NCI-H2196 treated with DMSO at 0.1 percent for 48 hours (cell line): ENCODE results near the gene TEX13B.
"Not testable (repeated sequence)": the region's sequence is repeated elsewhere in the genome, so short reads cannot be mapped to it uniquely, and the experiment has no call there.

Experiments used
- DNase-seq: peaks from one replicate; lab custom pipeline; 2025; ENCODE audit not compliant: unreplicated experiment; lab: John Stamatoyannopoulos, UW

The TEX13B gene

GRCh38 chrX:107982356-107982755 is at the start of gene TEX13B:
Gene TEX13B, minus strand, starts transcription at chrX:107982370. Its CDS starts 243 bp downstream, at chrX:107982127.
- no peak for DNase-seq

- DNase-seq: no peak
These were observed 48.0 kb upstream of the TEX13B start for GRCh38 chrX:108029928-108030711.

GRCh38 chrX:108028854-108029253 is 46.7 kb upstream of the TEX13B start:
- no peak for DNase-seq

GRCh38 chrX:108025954-108026600 is 43.9 kb upstream of the TEX13B start:
- no peak for DNase-seq

GRCh38 chrX:108025376-108025775 is 43.2 kb upstream of the TEX13B start:
- no peak for DNase-seq

GRCh38 chrX:108022491-108023089 is 40.4 kb upstream of the TEX13B start:
- no peak for DNase-seq

GRCh38 chrX:108020631-108021030 is 38.5 kb upstream of the TEX13B start:
- no peak for DNase-seq

GRCh38 chrX:108019382-108019875 is 37.3 kb upstream of the TEX13B start:
- DNase-seq: no peak

- DNase-seq: no peak
These were observed 36.6 kb upstream of the TEX13B start for GRCh38 chrX:108018656-108019381.

- peak; percentile 34 for DNase-seq
These were observed 19.1 kb upstream of the TEX13B start for GRCh38 chrX:108001218-108001814.

- no peak for DNase-seq
These were observed 18.6 kb upstream of the TEX13B start for GRCh38 chrX:108000751-108001150.

- DNase-seq: no peak
These were observed 14.0 kb upstream of the TEX13B start for GRCh38 chrX:107996124-107996523.

- DNase-seq: no peak
These were observed 2.9 kb upstream of the TEX13B start for GRCh38 chrX:107985033-107985432.

GRCh38 chrX:107979534-107979933 is 2.6 kb downstream of the TEX13B start:
- no peak for DNase-seq

GRCh38 chrX:107978707-107979307 is 3.4 kb downstream of the TEX13B start:
- DNase-seq: no peak

- DNase-seq: no peak
These were observed 4.1 kb downstream of the TEX13B start for GRCh38 chrX:107978071-107978470.

GRCh38 chrX:107971636-107972035 is 10.5 kb downstream of the TEX13B start:
- no peak for DNase-seq

- no peak for DNase-seq
These were observed 12.1 kb downstream of the TEX13B start for GRCh38 chrX:107970073-107970472.

- DNase-seq: no peak
These were observed 13.5 kb downstream of the TEX13B start for GRCh38 chrX:107968623-107969022.

GRCh38 chrX:107955337-107955736 is 26.8 kb downstream of the TEX13B start:
- not testable (repeated sequence) for DNase-seq
